Measurements from ENCODE around the gene RHOBTB1.

The RHOBTB1 gene

DNA sequence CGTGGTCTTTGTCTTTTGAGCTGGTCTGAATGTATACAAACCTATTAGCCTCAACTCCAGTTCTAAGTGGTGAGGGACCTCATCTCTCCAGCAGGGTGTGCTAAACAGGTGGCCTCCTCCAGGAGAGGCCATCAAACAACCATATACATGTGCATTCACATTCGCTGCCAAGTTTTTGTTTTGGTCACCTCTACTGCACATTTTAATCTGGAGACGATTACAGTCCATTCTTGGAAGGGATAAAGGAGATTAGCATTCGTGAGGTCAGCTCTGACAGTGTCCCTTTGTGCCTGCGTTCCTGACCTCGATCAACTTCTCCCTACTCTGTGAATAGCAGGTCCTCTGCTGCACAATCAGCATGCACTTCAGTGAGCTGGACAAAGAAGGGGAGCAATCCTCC lies 60.8 kb downstream of the RHOBTB1 start:
- TF ChIP-seq KLF1 (tag by site-specific recombination; IDR thresholded peaks at IDR 0.05) (no peak), SALL2 (tag by site-specific recombination; IDR thresholded peaks at IDR 0.05; ENCODE audit: borderline replicate concordance) (no peak)
- TF ChIP-seq, protein P1, sequence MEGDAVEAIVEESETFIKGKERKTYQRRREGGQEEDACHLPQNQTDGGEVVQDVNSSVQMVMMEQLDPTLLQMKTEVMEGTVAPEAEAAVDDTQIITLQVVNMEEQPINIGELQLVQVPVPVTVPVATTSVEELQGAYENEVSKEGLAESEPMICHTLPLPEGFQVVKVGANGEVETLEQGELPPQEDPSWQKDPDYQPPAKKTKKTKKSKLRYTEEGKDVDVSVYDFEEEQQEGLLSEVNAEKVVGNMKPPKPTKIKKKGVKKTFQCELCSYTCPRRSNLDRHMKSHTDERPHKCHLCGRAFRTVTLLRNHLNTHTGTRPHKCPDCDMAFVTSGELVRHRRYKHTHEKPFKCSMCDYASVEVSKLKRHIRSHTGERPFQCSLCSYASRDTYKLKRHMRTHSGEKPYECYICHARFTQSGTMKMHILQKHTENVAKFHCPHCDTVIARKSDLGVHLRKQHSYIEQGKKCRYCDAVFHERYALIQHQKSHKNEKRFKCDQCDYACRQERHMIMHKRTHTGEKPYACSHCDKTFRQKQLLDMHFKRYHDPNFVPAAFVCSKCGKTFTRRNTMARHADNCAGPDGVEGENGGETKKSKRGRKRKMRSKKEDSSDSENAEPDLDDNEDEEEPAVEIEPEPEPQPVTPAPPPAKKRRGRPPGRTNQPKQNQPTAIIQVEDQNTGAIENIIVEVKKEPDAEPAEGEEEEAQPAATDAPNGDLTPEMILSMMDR (tag by site-specific recombination; IDR thresholded peaks at IDR 0.05) = peak; percentile 26; the same call in 1 of the 2 replicates
- POLR2A ChIA-PET = no interaction called here
- no peaks in the 10 kb centered on the region for H3K4me1 ChIP-seq (ENCODE audit: control insufficient read depth, insufficient read depth, low read length)
- H3K27ac ChIP-seq (ENCODE audit: extremely low read depth, low read depth, low read length) = no peak overlapping the region
- H3K9me3 ChIP-seq (ENCODE audit: control insufficient read depth, insufficient read depth, low read depth, low read length) = no peaks in the 10 kb centered on the region
- H3K36me3 ChIP-seq (ENCODE audit: control insufficient read depth in 2 of 2, insufficient read depth in 1 of 2, low read length in 2 of 2) = peaks cover 0 to 21% of the 10 kb centered on the region in 2 experiments; a peak in 1 of 3 replicates
- no peak overlapping the region for H3K4me3 ChIP-seq (ENCODE audit: low read depth, low read length)
- CTCF ChIA-PET = interaction anchor here (0.6 to 2.6 kb wide), 8 partner anchors 12 to 1360 kb away, joined by 3 to 16 read pairs (median 3); no protein-coding TSS in a partner anchor

DNA sequence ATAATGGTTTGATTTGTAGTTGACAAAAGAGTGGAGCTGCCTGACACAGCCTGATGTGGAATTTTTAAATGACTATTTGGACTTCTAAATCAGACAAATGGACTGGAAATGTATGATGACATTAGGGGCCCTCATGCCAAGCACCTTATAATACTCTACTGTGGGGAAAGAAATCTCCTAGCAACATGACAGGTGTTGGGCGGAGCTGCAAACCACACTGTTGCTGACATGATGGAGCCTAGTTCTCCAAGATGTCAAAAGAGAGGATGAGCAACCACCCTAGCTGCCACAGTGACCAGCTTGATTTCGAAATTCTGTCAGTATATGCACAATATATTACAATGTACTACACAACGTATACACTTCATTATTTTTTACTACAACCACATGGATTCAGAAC lies 65.8 kb downstream of the RHOBTB1 start:
- Histone ChIP-seq H3K4me3 (ENCODE audit: low read depth, low read length) (no peak overlapping the region), H3K4me1 (ENCODE audit: control insufficient read depth, insufficient read depth, low read length) (no peaks in the 10 kb centered on the region), H3K9me3 (ENCODE audit: control insufficient read depth, insufficient read depth, low read depth, low read length) (no peaks in the 10 kb centered on the region), H3K27ac (ENCODE audit: extremely low read depth, low read depth, low read length) (no peak overlapping the region), H3K36me3 (ENCODE audit: control insufficient read depth in 2 of 2, insufficient read depth in 1 of 2, low read length in 2 of 2) (no peaks in the 10 kb centered on the region)
- TF ChIP-seq ZNF707 (tag by site-specific recombination; IDR thresholded peaks at IDR 0.05) = no peak
- no peak for TF ChIP-seq ZNF548 (tag by site-specific recombination; IDR thresholded peaks at IDR 0.05)
- TF ChIP-seq HOXC10 (CRISPR knock-in tag; IDR thresholded peaks at IDR 0.05) = no peak
- TF ChIP-seq ZNF223 (tag by site-specific recombination; IDR thresholded peaks at IDR 0.05) = no peak
- no peak for TF ChIP-seq ZNF473 (tag by site-specific recombination; IDR thresholded peaks at IDR 0.05)
- no peak for TF ChIP-seq HOXA7 (CRISPR knock-in tag; IDR thresholded peaks at IDR 0.05; ENCODE audit: borderline replicate concordance)
- TF ChIP-seq, protein P2, sequence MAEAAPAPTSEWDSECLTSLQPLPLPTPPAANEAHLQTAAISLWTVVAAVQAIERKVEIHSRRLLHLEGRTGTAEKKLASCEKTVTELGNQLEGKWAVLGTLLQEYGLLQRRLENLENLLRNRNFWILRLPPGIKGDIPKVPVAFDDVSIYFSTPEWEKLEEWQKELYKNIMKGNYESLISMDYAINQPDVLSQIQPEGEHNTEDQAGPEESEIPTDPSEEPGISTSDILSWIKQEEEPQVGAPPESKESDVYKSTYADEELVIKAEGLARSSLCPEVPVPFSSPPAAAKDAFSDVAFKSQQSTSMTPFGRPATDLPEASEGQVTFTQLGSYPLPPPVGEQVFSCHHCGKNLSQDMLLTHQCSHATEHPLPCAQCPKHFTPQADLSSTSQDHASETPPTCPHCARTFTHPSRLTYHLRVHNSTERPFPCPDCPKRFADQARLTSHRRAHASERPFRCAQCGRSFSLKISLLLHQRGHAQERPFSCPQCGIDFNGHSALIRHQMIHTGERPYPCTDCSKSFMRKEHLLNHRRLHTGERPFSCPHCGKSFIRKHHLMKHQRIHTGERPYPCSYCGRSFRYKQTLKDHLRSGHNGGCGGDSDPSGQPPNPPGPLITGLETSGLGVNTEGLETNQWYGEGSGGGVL (tag by site-specific recombination; IDR thresholded peaks at IDR 0.05) = no peak
- TF ChIP-seq, protein P3, sequence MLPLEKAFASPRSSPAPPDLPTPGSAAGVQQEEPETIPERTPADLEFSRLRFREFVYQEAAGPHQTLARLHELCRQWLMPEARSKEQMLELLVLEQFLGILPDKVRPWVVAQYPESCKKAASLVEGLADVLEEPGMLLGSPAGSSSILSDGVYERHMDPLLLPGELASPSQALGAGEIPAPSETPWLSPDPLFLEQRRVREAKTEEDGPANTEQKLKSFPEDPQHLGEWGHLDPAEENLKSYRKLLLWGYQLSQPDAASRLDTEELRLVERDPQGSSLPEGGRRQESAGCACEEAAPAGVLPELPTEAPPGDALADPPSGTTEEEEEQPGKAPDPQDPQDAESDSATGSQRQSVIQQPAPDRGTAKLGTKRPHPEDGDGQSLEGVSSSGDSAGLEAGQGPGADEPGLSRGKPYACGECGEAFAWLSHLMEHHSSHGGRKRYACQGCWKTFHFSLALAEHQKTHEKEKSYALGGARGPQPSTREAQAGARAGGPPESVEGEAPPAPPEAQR (tag by site-specific recombination; IDR thresholded peaks at IDR 0.05) = no peak
- CTCF ChIA-PET = no interaction called here
- POLR2A ChIA-PET = no interaction called here

DNA sequence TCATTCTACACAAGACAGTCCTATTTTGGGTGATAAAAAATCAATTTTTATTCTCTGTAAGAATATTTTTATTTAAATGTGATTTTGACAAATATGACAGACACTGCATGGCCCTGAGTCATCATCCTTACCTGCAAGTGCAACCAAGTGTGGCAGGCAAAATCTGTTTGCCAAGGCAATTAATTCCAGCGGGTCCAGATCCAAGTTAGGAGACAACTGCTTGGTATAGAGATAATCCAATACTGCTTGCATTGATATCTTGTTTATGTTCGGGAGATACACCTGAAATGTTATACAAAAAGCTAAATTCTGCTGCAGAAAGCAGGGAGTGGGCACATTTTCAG lies 66.2 kb downstream of the RHOBTB1 start:
- TF ChIP-seq ZNF548 (tag by site-specific recombination; IDR thresholded peaks at IDR 0.05) (no peak), SALL2 (tag by site-specific recombination; IDR thresholded peaks at IDR 0.05; ENCODE audit: borderline replicate concordance) (no peak), ZNF664 (tag by site-specific recombination; IDR thresholded peaks at IDR 0.05) (no peak)
- TF ChIP-seq, protein P4, sequence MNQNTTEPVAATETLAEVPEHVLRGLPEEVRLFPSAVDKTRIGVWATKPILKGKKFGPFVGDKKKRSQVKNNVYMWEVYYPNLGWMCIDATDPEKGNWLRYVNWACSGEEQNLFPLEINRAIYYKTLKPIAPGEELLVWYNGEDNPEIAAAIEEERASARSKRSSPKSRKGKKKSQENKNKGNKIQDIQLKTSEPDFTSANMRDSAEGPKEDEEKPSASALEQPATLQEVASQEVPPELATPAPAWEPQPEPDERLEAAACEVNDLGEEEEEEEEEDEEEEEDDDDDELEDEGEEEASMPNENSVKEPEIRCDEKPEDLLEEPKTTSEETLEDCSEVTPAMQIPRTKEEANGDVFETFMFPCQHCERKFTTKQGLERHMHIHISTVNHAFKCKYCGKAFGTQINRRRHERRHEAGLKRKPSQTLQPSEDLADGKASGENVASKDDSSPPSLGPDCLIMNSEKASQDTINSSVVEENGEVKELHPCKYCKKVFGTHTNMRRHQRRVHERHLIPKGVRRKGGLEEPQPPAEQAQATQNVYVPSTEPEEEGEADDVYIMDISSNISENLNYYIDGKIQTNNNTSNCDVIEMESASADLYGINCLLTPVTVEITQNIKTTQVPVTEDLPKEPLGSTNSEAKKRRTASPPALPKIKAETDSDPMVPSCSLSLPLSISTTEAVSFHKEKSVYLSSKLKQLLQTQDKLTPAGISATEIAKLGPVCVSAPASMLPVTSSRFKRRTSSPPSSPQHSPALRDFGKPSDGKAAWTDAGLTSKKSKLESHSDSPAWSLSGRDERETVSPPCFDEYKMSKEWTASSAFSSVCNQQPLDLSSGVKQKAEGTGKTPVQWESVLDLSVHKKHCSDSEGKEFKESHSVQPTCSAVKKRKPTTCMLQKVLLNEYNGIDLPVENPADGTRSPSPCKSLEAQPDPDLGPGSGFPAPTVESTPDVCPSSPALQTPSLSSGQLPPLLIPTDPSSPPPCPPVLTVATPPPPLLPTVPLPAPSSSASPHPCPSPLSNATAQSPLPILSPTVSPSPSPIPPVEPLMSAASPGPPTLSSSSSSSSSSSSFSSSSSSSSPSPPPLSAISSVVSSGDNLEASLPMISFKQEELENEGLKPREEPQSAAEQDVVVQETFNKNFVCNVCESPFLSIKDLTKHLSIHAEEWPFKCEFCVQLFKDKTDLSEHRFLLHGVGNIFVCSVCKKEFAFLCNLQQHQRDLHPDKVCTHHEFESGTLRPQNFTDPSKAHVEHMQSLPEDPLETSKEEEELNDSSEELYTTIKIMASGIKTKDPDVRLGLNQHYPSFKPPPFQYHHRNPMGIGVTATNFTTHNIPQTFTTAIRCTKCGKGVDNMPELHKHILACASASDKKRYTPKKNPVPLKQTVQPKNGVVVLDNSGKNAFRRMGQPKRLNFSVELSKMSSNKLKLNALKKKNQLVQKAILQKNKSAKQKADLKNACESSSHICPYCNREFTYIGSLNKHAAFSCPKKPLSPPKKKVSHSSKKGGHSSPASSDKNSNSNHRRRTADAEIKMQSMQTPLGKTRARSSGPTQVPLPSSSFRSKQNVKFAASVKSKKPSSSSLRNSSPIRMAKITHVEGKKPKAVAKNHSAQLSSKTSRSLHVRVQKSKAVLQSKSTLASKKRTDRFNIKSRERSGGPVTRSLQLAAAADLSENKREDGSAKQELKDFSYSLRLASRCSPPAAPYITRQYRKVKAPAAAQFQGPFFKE (tag by site-specific recombination; IDR thresholded peaks at IDR 0.05; ENCODE audit: borderline replicate concordance) = no peak
- TF ChIP-seq, protein P5, sequence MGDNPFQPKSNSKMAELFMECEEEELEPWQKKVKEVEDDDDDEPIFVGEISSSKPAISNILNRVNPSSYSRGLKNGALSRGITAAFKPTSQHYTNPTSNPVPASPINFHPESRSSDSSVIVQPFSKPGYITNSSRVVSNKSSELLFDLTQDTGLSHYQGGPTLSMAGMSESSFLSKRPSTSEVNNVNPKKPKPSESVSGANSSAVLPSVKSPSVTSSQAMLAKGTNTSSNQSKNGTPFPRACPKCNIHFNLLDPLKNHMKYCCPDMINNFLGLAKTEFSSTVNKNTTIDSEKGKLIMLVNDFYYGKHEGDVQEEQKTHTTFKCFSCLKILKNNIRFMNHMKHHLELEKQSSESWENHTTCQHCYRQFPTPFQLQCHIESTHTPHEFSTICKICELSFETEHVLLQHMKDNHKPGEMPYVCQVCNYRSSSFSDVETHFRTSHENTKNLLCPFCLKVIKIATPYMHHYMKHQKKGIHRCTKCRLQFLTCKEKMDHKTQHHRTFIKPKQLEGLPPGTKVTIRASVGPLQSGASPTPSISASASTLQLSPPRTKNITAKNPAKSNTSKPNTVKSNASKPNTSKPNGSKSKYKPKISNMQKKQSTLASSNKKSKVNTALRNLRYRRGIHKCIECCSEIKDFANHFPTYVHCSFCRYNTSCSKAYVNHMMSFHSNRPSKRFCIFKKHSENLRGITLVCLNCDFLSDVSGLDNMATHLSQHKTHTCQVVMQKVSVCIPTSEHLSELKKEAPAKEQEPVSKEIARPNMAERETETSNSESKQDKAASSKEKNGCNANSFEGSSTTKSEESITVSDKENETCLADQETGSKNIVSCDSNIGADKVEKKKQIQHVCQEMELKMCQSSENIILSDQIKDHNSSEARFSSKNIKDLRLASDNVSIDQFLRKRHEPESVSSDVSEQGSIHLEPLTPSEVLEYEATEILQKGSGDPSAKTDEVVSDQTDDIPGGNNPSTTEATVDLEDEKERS (tag by site-specific recombination; IDR thresholded peaks at IDR 0.05) = no peak
- H3K4me1 ChIP-seq (ENCODE audit: control insufficient read depth, insufficient read depth, low read length) = no peaks in the 10 kb centered on the region
- CTCF ChIA-PET = no interaction called here
- no peak overlapping the region for H3K27ac ChIP-seq (ENCODE audit: extremely low read depth, low read depth, low read length)
- H3K36me3 ChIP-seq (ENCODE audit: control insufficient read depth in 2 of 2, insufficient read depth in 1 of 2, low read length in 2 of 2) = no peaks in the 10 kb centered on the region
- no peaks in the 10 kb centered on the region for H3K9me3 ChIP-seq (ENCODE audit: control insufficient read depth, insufficient read depth, low read depth, low read length)
- no peak overlapping the region for H3K4me3 ChIP-seq (ENCODE audit: low read depth, low read length)
- POLR2A ChIA-PET = no interaction called here

All from HEK293 (cell line).